Cardiac fibroblast (primary cell): ENCODE measurements around the gene EXD3.

Experiments used
- DNase-seq, 2 donors: peaks; one replicate each; pipeline versions ENCODE4 v3.0.0 to v3.0.0-alpha.2; 2010; ENCODE audit warnings: low read depth in 2 of 2
- H3K4me3 ChIP-seq, 2 donors: replicated peaks in 1 of 2; 1 replicate in 1 of 2; 2 replicates in 1 of 2; pipeline ENCODE4 v1.5.1; 2011; ENCODE audit warnings: low read depth in 2 of 2, low read length in 2 of 2, mild to moderate bottlenecking in 2 of 2, moderate library complexity in 1 of 2
- TF ChIP-seq, protein P1 (sequence below): IDR thresholded peaks from one replicate; pipeline ENCODE4 v1.5.1; 2011; ENCODE audit warnings: low read depth, mild to moderate bottlenecking, low read length, inconsistent platforms

Gene EXD3

DNA sequence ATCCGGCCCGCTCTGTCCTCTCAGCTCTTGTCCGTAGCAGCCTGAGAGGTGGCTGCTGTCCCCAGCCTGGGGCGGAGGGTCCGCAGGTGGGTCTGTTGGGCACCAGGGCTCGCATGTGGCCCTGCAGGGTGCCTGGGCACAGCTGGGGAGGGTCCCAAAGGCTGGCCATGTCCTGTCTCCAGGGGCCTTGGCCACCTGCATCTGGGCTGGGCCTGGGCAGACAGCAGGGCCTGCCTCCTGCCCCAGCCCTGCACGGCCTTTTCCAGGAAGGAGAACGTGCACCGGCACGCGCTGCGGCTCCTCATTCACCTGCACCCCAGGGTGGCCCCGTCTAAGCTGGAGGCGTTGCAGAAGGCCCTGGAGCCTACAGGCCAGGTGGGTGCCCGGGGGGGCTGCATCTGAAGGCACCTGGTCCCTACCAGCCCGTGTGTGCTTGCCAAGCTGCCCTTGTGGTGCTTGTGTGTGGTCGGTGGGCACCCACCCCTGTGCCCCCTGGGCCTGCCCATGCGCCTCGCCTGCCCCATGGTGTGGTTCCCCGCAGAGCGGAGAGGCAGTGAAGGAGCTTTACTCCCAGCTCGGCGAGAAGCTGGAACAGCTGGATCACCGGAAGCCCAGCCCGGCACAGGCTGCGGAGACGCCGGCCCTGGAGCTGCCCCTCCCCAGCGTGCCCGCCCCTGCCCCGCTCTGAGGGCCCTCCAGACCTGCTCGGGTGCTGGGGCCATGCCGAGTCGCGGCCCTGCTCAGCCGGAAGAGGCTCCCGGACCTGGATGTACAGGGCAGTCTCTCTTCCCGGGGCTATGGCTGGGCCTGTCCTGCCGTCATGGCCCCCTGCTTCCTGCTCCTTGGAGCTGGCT, 150.5 kb downstream of the EXD3 start:
- H3K4me3 ChIP-seq = no peak overlapping the region
- TF ChIP-seq, protein P1, sequence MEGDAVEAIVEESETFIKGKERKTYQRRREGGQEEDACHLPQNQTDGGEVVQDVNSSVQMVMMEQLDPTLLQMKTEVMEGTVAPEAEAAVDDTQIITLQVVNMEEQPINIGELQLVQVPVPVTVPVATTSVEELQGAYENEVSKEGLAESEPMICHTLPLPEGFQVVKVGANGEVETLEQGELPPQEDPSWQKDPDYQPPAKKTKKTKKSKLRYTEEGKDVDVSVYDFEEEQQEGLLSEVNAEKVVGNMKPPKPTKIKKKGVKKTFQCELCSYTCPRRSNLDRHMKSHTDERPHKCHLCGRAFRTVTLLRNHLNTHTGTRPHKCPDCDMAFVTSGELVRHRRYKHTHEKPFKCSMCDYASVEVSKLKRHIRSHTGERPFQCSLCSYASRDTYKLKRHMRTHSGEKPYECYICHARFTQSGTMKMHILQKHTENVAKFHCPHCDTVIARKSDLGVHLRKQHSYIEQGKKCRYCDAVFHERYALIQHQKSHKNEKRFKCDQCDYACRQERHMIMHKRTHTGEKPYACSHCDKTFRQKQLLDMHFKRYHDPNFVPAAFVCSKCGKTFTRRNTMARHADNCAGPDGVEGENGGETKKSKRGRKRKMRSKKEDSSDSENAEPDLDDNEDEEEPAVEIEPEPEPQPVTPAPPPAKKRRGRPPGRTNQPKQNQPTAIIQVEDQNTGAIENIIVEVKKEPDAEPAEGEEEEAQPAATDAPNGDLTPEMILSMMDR = no peak

DNA sequence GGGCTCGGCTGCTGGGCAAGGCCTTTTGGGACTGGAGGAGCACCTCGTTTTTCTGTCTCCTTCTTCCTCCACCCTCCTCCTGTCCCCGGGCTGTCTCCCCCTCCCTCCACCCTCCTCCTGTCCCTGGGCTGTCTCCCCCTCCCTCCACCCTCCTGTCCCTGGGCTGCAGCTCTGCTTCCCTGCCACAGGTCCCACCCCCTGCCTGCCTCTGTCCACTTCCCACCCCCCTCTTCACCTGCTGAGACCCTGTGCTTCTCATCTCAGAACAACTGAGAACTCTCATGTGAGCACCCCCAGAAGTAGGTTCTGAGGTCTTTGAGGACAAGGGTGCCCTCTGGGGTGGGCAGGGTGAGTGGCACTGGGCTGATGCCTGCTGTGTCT, 151.3 kb downstream of the EXD3 start:
- TF ChIP-seq, protein P1 = no peak
- no peak overlapping the region for H3K4me3 ChIP-seq
- no peak for DNase-seq

More for the DNA sequence above, 150.5 kb downstream of the EXD3 start:
- no peak for DNase-seq

- TF ChIP-seq, protein P1 = no peak
- no peak overlapping the region for H3K4me3 ChIP-seq
- peak in 1 of 2 donors; percentile 41 for DNase-seq
Measured at GRCh38 chr9:137270929-137271695, 151.8 kb downstream of the EXD3 start.

- no peak overlapping the region for H3K4me3 ChIP-seq
- TF ChIP-seq, protein P1 = no peak
- peak in 1 of 2 donors; percentile 60 for DNase-seq
Measured at GRCh38 chr9:137269231-137269772, 153.7 kb downstream of the EXD3 start.

DNA sequence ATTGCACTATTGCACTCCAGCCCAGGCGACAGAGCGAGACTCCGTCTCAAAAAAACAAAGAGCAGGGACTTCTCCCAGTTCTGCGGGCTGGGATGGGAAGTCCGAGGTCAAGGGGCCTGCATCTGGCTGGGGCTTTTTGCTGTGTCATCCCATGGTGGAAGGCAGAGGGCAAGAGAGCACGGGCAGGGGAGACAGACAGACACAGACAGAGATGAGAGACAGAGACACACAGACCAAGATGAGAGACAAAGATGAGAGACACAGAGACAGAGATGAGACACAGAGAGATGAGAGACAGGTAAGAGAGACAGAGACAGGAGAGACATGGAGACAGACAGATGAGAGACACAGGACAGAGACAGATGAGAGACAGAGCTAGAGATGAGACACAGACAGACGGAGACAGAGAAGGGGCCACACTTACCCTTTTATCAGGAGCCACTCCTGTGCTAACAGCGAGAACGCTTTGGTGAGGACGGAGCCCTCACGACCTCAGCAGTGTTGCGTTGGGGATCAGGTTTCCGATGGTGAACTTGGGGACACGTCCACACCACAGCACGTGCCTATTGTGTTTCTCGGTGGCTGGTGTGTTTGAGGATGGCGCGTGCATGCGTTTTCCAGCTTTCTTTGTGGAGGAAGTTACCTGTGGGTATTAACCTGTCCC, 154.3 kb downstream of the EXD3 start:
- TF ChIP-seq, protein P1 = no peak
- H3K4me3 ChIP-seq = no peak overlapping the region
- peak in 1 of 2 donors; percentile 43 for DNase-seq

DNA sequence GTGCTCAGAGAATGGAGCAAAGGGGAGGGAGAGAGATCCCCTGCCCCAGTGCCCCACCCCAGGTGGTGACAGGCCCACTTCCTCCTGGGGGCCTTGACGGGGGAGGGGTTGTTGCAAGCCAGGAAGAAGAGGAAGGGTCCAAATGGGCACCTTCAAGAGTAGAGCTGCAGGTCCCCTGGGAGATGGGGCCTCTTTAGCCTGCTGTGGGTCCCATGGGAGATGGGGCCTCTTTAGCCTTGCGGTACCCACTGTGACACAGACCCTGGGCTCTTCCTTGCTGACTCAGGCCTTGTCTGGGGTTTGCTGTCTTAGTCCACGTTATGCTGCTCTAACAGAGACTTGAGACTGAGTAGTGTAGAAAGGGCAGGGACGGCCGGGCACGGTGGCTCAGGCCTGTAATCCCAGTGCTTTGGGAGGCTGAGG, 155.0 kb downstream of the EXD3 start:
- TF ChIP-seq, protein P1 = no peak
- DNase-seq = peak in 1 of 2 donors; percentile 76
- H3K4me3 ChIP-seq = no peak overlapping the region
